AG04450 (cell line): Measurements from ENCODE around the gene METTL17. TPM values are rescaled to one million over a fixed set of nuclear protein-coding genes. Genes with fewer than 3 reads are reported as not detected.

Experiments used
- CTCF ChIA-PET: fragments of 300-600, 350-600 bp; formaldehyde crosslinking; extraction: SDS; loops from one replicate; lab custom pipeline; 2022; ENCODE audit warnings: antibody characterized with exemption, inconsistent platforms; lab: Charles Lee
- POLR2A ChIA-PET: fragments of 350-600 bp; formaldehyde crosslinking; extraction: SDS; loops from one replicate; lab custom pipeline; 2021; ENCODE audit warnings: antibody characterized with exemption, inconsistent platforms; lab: Yijun Ruan, JAX
- DNase-seq: peaks from one replicate; pipeline ENCODE4 v3.0.0-alpha.2; 2011; ENCODE audit warnings: low read depth, low spot score
- H3K27ac ChIP-seq: one replicate; pipeline ENCODE4 v1.5.1; 2012; ENCODE audit warnings: low read depth, low read length, control low read depth
- H3K27me3 ChIP-seq: one replicate; pipeline ENCODE4 v1.6.0; 2012; ENCODE audit warnings: low read length; ENCODE audit not compliant: control insufficient read depth, insufficient read depth
- H3K4me3 ChIP-seq: 2 replicates; pipeline ENCODE4 v1.5.1; 2011; ENCODE audit warnings: mild to moderate bottlenecking, low read depth, low read length, control low read depth
- H3K9me3 ChIP-seq: 2 replicates; pipeline ENCODE4 v1.5.1; 2012; ENCODE audit warnings: low read length; ENCODE audit not compliant: control insufficient read depth, insufficient read depth
- polyA plus RNA-seq: library from polyadenylated mRNA; depleted of rRNA; stranded (reverse); fragments of >200 nt; gene quantifications from 2 replicates; pipeline ENCODE4 v1.2.3, GENCODE V29; 2011
- TF ChIP-seq, protein P1 (sequence below): IDR thresholded peaks from 2 replicates; pipeline ENCODE4 v1.5.1; 2011; ENCODE audit warnings: low read depth, low read length, control low read depth, inconsistent platforms

The METTL17 gene
- polyA plus RNA-seq, 1 experiment, result 62.7 TPM

DNA sequence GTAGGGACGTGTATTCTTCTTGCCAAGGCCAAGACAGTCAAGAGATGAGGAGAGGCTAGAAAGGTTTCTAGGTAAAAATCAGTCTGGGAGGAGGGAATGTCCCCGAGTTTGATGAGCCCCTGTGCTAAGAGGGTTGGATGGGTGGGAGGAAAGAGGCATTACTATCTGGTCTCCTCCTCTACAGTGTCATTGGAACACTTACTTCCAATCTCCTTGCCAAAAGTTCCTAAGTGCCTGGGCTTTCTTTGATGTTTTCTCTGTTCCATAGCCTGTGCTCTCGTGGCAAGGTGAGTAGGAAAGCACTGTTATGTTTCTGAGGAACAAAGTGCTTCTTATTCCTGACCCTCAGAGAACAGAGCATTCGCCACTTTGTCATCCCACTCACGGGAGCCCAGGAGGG is 44.9 kb downstream of the METTL17 start, which contains the start of gene RNASE13:
RNASE13 (minus strand) TSS at position 101 of the 400 bp plus-strand sequence. CDS start 519 bp downstream, outside the sequence.
- Histone ChIP-seq H3K9me3 (no peaks in the 10 kb centered on the region), H3K4me3 (no peak within 1 kb of the TSS), H3K27ac (no peak within 1 kb of the TSS), H3K27me3 (peaks cover 37% of the 10 kb centered on the region)
- ChIA-PET CTCF (interaction anchor here (2.2 kb wide), 1 partner anchor 20 kb away, joined by 15 read pairs; no protein-coding TSS in a partner anchor), POLR2A (no interaction called here)
- no peak for DNase-seq
- TF ChIP-seq, protein P1, sequence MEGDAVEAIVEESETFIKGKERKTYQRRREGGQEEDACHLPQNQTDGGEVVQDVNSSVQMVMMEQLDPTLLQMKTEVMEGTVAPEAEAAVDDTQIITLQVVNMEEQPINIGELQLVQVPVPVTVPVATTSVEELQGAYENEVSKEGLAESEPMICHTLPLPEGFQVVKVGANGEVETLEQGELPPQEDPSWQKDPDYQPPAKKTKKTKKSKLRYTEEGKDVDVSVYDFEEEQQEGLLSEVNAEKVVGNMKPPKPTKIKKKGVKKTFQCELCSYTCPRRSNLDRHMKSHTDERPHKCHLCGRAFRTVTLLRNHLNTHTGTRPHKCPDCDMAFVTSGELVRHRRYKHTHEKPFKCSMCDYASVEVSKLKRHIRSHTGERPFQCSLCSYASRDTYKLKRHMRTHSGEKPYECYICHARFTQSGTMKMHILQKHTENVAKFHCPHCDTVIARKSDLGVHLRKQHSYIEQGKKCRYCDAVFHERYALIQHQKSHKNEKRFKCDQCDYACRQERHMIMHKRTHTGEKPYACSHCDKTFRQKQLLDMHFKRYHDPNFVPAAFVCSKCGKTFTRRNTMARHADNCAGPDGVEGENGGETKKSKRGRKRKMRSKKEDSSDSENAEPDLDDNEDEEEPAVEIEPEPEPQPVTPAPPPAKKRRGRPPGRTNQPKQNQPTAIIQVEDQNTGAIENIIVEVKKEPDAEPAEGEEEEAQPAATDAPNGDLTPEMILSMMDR, result no peak

DNA sequence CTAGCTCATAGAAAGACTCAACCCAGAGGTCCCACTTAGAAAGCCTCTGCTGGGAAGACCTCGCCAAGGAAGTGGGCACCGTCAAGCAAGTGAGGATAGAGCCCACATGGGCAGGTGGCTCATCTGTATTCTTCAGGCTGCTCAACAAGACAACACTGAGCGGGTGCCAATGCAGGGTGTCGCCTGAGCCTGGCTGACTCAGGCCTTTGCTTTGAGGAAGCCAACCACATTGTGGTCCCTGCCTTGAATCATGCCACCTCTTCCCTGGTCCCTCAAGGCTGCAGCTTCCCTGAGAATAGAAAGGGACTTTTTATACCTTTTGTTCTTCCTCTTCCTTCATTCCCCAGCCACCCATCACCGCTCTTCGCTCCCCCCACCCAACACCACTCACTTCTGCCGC is 47.0 kb downstream of the METTL17 start:
- Histone ChIP-seq H3K27me3 (peaks cover 26% of the 10 kb centered on the region), H3K4me3 (no peak overlapping the region), H3K27ac (no peak overlapping the region), H3K9me3 (no peaks in the 10 kb centered on the region)
- TF ChIP-seq, protein P1, result no peak
- CTCF ChIA-PET, result interaction anchor here (1.1 to 2.2 kb wide), 3 partner anchors 22 to 68 kb away, joined by 3 to 15 read pairs (median 5); no protein-coding TSS in a partner anchor
- POLR2A ChIA-PET, result no interaction called here
- DNase-seq, result no peak

DNA sequence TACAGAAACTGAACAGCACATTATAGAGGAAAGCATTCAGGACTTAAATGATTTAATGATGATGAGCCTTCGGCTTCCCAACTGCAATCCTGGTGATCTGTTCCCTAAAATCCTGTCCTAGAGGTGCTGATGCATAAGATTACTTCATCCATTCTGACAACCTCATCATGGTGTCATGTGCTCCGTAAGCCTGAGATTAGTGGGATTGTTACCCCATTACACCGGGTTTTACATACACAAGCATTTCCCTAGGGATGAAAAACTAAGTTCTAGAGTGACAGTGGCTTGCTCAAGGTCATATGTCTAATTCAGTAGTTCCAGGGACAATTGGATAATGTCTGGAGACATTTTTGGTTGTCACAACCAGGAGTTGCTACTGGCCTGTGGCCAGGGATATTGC is 47.4 kb downstream of the METTL17 start:
- H3K4me3 ChIP-seq, result no peak overlapping the region
- no peak for DNase-seq
- peaks cover 27% of the 10 kb centered on the region for H3K27me3 ChIP-seq
- TF ChIP-seq, protein P1, result no peak
- ChIA-PET CTCF (interaction anchor here (1.0 to 1.1 kb wide), 2 partner anchors 23 to 67 kb away, joined by 3 to 4 read pairs; no protein-coding TSS in a partner anchor), POLR2A (no interaction called here)
- no peaks in the 10 kb centered on the region for H3K9me3 ChIP-seq
- H3K27ac ChIP-seq, result no peak overlapping the region

DNA sequence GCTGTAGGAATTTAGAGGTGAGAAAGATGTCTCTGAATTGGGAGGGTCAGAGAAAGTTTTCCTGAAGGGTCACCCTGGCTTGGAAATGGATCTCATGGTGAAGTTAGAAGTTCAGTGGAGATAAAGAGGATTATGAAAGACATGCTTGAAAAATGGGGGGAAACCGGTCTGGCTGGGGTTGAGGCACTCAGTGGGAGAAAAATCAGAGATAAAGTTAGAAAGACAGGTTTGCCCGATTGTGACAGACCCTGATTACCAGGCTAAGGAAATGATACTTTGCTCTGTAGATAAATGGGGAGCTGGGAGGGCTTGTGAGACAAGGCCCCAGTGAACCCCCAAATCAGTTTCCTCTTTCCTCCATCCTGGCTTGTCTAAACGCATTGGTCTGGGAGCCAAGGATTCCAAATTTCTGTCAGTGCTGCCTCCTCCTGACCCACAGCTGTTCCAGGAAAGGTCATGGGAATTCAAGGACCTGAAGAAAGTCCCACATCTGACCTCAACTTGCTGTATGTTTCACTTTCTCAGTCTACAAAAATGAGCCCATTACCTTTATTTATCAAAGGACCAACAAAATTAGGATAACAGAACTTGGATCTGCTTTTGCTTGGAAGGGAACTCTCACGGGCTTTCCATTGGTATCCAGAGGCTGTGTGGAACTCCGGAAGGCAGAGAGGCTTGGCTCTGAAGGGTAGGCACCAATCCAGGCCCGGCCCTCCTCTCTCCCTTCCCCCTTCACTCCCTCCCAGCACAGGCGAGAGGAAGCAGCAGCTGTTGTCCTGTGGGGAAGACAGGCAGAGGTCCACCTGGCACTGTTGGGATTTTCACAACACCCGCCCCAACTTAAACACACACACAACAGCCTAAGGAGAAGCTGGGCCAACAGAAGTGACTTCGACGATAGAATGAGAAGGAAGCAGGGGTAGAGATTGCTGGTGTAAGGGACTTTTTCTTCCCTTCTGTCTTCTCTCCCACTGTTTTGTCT is 49.0 kb downstream of the METTL17 start:
- peaks cover 28% of the 10 kb centered on the region for H3K27me3 ChIP-seq
- DNase-seq, result peak; percentile 23
- TF ChIP-seq, protein P1, result no peak
- no peaks in the 10 kb centered on the region for H3K9me3 ChIP-seq
- no peak overlapping the region for H3K27ac ChIP-seq
- ChIA-PET POLR2A (interaction anchor here (1.0 to 1.2 kb wide), 3 partner anchors 24 to 49 kb away, joined by 3 to 5 read pairs (median 4); no protein-coding TSS in a partner anchor), CTCF (interaction anchor here (1.1 to 4.0 kb wide), 11 partner anchors 13 to 68 kb away, joined by 3 to 170 read pairs (median 9); no protein-coding TSS in a partner anchor)
- H3K4me3 ChIP-seq, result no peak overlapping the region
